T1000 (cell line): ENCODE measurements around the gene RRP9.

Experiments
- DNase-seq: peaks from one replicate; lab custom pipeline; 2025; ENCODE audit warnings: mixed read lengths; lab: John Stamatoyannopoulos, UW

RRP9 gene

DNA sequence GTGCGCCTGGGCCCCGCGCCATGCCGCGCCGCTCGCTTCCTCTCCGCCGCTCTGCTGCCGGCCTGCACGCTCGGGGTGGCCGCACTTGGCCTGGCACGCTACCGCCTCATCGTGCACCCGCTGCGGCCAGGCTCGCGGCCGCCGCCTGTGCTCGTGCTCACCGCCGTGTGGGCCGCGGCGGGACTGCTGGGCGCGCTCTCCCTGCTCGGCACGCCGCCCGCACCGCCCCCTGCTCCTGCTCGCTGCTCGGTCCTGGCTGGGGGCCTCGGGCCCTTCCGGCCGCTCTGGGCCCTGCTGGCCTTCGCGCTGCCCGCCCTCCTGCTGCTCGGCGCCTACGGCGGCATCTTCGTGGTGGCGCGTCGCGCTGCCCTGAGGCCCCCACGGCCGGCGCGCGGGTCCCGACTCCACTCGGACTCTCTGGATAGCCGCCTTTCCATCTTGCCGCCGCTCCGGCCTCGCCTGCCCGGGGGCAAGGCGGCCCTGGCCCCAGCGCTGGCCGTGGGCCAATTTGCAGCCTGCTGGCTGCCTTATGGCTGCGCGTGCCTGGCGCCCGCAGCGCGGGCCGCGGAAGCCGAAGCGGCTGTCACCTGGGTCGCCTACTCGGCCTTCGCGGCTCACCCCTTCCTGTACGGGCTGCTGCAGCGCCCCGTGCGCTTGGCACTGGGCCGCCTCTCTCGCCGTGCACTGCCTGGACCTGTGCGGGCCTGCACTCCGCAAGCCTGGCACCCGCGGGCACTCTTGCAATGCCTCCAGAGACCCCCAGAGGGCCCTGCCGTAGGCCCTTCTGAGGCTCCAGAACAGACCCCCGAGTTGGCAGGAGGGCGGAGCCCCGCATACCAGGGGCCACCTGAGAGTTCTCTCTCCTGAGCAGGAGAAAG lies 14.4 kb upstream of the RRP9 start:
- no peak for DNase-seq

- no peak for DNase-seq
Measured at GRCh38 chr3:51955175-51955892, 13.6 kb upstream of the RRP9 start, which contains the start of gene GPR62. Gene GPR62 (plus strand): TSS chr3:51955381. CDS start chr3:51955653, 272 bp downstream.

DNA sequence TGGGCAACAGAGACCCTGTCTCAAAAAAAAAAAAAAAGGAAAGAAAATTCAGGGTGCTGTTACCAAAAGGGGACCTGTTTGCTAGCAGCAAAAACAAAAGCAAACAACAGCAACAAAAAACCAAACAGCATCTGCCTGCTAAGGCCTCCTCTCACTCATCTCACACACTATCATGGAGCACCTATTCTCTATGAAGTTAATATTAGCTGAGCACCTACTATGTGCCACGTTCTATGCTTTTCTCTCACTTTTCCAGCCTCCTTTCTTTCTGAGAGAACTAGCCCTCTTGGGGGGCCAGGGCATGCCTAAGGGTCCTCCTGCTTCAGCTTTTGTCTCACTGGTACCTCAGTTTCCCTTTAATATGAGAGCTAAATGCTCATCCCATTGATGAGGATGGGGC lies 13.0 kb upstream of the RRP9 start:
- no peak for DNase-seq

DNA sequence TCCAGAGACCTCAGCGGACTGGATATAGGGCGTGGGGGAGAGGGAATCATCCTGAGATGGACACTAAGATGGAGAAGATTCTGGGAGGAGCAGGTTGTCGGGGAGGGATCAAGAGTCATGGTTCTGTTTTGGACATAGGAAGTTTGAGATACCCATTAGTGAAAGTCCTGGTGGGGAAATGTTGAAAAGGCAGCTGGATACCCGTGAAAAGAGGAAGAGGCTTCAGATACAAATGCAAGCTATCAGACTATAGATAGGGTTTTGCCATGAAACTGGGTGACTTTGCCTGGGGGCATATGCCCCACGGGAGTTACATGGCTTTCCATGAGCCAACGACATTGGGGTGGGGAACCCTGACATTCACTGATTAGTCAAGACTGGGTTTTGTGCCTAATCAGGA lies 12.4 kb upstream of the RRP9 start:
- no peak for DNase-seq

- peak; percentile 21 for DNase-seq
Measured at GRCh38 chr3:51953445-51953844, 11.7 kb upstream of the RRP9 start.

DNA sequence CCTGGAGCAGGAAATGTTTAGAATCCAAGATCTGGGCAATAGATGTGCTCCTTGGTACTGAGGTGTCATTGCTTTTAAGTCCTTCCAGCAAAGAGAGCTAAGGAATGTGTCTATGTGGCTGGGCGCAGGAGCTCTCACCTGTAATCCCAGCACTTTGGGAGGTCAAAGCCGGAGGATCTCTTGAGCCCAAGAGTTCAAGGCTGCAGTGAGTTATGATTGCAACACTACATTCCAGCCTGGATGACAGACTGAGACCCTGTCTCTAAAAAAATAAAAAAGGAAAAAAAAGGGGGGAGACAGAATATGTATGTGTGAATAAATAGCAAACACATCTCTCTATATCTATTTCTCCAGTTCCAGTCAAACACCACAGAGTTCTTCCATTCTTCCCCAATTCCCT lies 9.2 kb upstream of the RRP9 start:
- DNase-seq: no peak

GRCh38 chr3:51949121-51949520 lies 7.4 kb upstream of the RRP9 start:
- no peak for DNase-seq

DNA sequence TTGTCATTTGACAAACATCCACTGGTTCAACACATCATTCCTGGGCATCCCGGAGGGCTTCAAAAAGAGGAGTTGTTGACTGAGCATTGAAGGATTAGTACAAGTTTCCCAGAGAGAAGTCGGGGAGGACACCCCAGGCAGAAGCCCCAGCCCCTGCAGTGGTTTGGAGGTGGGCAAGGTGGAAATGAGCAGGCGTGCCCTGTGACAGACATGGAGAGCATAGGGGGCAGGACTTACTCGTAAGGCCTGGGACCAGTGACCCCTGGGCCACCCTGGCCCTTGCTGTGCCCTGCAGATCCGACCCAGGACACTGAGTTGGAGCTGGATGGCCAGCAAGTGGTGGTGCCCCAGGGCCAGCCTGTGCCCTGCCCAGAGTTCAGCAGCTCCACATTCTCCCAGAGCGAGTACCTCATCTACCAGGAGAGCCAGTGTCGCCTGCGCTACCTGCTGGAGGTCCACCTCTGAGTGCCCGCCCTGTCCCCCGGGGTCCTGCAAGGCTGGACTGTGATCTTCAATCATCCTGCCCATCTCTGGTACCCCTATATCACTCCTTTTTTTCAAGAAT lies 6.4 kb upstream of the RRP9 start:
- no peak for DNase-seq

- no peak for DNase-seq
Measured at GRCh38 chr3:51947215-51947900, 5.7 kb upstream of the RRP9 start.

DNA sequence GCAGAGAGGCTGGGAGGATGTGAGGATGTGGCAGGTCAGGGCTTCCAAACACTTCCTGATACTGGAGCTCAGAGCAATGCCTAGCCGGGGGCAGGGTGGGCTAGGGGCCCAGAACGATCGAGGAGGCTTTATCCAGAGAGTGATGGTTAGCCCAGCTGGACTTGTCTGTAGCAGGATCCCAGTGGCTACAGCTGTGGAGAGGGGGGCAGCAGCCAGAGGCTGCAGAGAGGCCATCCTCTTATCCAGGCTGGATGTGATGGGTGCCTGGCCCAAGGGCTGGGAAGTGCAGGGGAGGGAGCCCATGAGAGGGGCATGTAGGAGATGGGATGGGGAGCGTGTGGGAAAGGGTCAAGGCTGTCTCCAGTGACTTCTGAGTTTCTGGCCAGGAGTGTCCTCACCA lies 5.1 kb upstream of the RRP9 start:
- no peak for DNase-seq

GRCh38 chr3:51945926-51946705 lies 4.4 kb upstream of the RRP9 start:
- DNase-seq: no peak

DNA sequence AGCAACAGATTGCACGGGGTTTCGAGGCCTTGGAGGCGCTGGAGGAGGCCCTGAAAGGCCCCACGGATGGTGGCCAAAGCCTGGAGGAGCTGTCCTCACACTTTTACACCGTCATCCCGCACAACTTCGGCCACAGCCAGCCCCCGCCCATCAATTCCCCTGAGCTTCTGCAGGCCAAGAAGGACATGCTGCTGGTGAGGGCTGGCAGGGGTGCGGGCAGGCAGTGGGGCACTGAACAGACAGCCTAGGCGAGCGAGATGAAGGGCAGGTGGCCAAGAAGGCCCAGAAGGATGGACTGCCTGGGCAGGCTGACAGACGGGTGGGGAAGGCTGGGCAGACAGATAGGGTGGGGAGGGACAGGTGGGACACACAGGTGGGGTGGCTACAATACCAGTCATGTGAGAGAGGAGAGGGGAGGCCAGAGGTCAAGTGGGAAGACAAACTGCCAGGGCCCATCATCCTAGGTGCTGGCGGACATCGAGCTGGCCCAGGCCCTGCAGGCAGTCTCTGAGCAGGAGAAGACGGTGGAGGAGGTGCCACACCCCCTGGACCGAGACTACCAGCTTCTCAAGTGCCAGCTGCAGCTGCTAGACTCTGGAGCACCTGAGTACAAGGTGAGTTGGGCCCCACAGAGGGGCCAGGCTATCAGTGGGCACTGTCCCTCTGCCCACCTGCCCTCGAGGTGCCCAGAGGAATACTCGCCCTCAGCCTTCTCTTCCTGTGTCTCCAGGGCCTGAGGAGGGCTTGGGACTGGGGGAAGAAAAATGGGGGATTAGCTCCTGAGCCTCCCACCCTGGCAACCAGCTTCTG lies 3.5 kb upstream of the RRP9 start:
- no peak for DNase-seq

DNA sequence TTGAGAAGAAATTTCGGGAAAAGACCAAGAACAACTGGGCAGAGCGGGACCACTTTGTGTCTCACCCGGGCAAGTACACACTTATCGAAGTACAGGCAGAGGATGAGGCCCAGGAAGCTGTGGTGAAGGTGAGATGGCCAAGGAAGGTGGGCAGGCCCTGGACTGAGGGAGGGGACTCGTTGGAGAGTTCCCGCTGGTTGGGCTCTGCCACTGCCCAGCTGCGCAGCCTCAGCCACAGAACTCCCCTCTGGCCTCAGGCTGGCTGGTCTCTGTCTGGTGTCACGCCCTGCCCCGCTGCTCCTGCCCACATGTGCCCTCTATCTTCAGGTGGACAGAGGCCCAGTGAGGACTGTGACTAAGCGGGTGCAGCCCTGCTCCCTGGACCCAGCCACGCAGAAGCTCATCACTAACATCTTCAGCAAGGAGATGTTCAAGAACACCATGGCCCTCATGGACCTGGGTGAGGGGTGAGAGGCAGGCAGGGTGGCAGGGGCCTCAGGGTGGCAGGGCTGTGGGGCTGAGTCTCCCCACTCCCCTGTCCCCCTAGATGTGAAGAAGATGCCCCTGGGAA lies 2.8 kb upstream of the RRP9 start:
- no peak for DNase-seq

DNA sequence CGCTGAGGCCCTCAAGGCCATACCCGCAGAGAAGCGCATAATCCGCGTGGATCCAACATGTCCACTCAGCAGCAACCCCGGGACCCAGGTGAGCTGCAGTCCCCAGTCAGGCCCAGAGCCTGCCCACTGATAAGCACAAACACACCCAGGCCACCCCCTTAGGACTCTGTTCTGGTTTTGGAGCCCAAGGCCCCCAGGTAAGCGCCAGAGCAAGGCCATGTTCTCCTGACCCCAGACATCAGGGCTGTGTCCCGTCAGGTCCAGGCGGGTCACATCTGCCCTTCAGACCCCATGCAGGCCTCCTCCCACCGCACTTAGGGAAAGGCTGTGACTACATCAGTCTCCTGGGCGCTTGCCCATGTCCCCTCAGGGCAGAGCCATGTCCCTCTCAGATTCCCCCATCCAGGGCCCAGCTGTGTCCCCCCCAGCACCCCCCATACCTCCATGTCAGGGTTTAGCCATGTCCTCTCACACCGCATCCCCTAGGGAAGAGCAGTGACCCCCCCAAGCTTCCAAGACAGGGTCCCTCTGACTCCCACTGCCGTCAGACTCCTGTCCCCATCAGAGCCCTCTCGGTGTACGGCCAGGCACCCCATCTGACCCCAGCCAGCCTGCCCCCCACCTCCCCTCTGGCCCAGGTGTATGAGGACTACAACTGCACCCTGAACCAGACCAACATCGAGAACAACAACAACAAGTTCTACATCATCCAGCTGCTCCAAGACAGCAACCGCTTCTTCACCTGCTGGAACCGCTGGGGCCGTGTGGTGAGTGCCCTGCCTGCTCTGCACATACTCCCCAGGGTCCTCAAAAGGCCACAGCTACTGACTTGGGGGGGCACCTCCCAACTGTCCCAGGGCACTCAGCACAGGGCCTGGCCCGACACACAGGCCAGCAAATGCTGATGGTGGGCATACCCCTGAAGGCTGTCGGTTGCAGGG lies 2.0 kb upstream of the RRP9 start:
- no peak for DNase-seq

- peak; percentile 38 for DNase-seq
Measured at GRCh38 chr3:51942603-51943450, 1.1 kb upstream of the RRP9 start.

GRCh38 chr3:51941463-51941797 lies 274 bp downstream of the RRP9 start:
- DNase-seq: no peak

- no peak for DNase-seq
Measured at GRCh38 chr3:51940648-51941462, 849 bp downstream of the RRP9 start.
